Esophagus (tissue), 2 donors: ENCODE results near the gene GALNT12. TPM values are rescaled to one million over a fixed set of nuclear protein-coding genes. Genes with fewer than 3 reads are reported as not detected.

Experiments used
- H3K27ac ChIP-seq, 2 donors: one replicate each; pipeline ENCODE4 v1.5.1; 2013; ENCODE audit warnings: low read depth in 2 of 2, mild to moderate bottlenecking in 2 of 2, inconsistent platforms in 1 of 2, low read length in 1 of 2, moderate library complexity in 1 of 2
- H3K27me3 ChIP-seq, 2 donors: one replicate each; pipeline ENCODE4 v1.6.1; 2013; ENCODE audit warnings: low read length in 2 of 2, control low read depth in 1 of 2, mild to moderate bottlenecking in 1 of 2; ENCODE audit not compliant: insufficient read depth in 2 of 2, control insufficient read depth in 1 of 2
- H3K36me3 ChIP-seq, 2 donors: one replicate each; pipeline ENCODE4 v1.6.1; 2013; ENCODE audit warnings: low read length in 1 of 2; ENCODE audit not compliant: control insufficient read depth in 2 of 2, insufficient read depth in 2 of 2
- H3K4me1 ChIP-seq, 2 donors: one replicate each; pipeline ENCODE4 v1.6.1; 2013; ENCODE audit warnings: low read length in 1 of 2; ENCODE audit not compliant: control insufficient read depth in 2 of 2, insufficient read depth in 2 of 2
- H3K4me3 ChIP-seq, 2 donors: one replicate each; pipeline ENCODE4 v1.5.1; 2013; ENCODE audit warnings: low read length in 2 of 2, mild to moderate bottlenecking in 2 of 2, low read depth in 1 of 2, moderate library complexity in 1 of 2
- H3K9me3 ChIP-seq, 2 donors: one replicate each; pipeline ENCODE4 v1.6.1; 2013; ENCODE audit warnings: mild to moderate bottlenecking in 2 of 2, low read depth in 1 of 2, low read length in 1 of 2, moderate library complexity in 1 of 2; ENCODE audit not compliant: control insufficient read depth in 2 of 2, insufficient read depth in 1 of 2
- WGBS, 2 donors: extraction: QIAGEN DNeasy Blood & Tissue Kit; methylation state at CpG; one replicate each; pipeline ENCODE4 v1.1.7; 2013; 5-methylcytosine and 5-hydroxymethylcytosine counted together
- polyA plus RNA-seq, 2 donors: library from polyadenylated mRNA; stranded (reverse); fragments of 200-250 nt; gene quantifications; one replicate each; pipeline ENCODE4 v1.2.3, GENCODE V29; 2013
- donor health status: healthy with polysubstance abuse.
- donor health status: Bipolar disorder and iron deficiency.

Gene GALNT12
- polyA plus RNA-seq, 2 donors: 19.6 to 20.7 TPM

- H3K27me3 ChIP-seq: no peaks in the 10 kb centered on the region
- no peaks in the 10 kb centered on the region for H3K36me3 ChIP-seq
- 60 to 68% methylated on average over 6 of the region's 6 CpGs for WGBS, 2 donors
- no peaks in the 10 kb centered on the region for H3K4me1 ChIP-seq
- H3K9me3 ChIP-seq: no peaks in the 10 kb centered on the region
- no peak overlapping the region for H3K4me3 ChIP-seq
- peak overlapping the region in 1 of 2 donors; percentile 19 for H3K27ac ChIP-seq
Measured at GRCh38 chr9:98886691-98887229, 79.3 kb downstream of the GALNT12 start.

GRCh38 chr9:98887918-98888510 lies 80.5 kb downstream of the GALNT12 start:
- no peaks in the 10 kb centered on the region for H3K9me3 ChIP-seq
- no peaks in the 10 kb centered on the region for H3K4me1 ChIP-seq
- no peak overlapping the region for H3K4me3 ChIP-seq
- no peaks in the 10 kb centered on the region for H3K36me3 ChIP-seq
- no peaks in the 10 kb centered on the region for H3K27me3 ChIP-seq
- WGBS, 2 donors: 62 to 65% methylated on average over 6 of the region's 6 CpGs
- H3K27ac ChIP-seq: no peak overlapping the region

GRCh38 chr9:98888801-98889421 lies 81.4 kb downstream of the GALNT12 start:
- Histone ChIP-seq H3K4me1 (no peaks in the 10 kb centered on the region), H3K9me3 (no peaks in the 10 kb centered on the region), H3K4me3 (no peak overlapping the region), H3K27me3 (no peaks in the 10 kb centered on the region), H3K36me3 (no peaks in the 10 kb centered on the region), H3K27ac (no peak overlapping the region)
- 75 to 77% methylated on average over 4 of the region's 4 CpGs for WGBS, 2 donors

- H3K27ac ChIP-seq: no peak overlapping the region
- no peaks in the 10 kb centered on the region for H3K9me3 ChIP-seq
- no peaks in the 10 kb centered on the region for H3K36me3 ChIP-seq
- no peaks in the 10 kb centered on the region for H3K4me1 ChIP-seq
- H3K4me3 ChIP-seq: no peak overlapping the region
- 46 to 53% methylated on average over 7 of the region's 7 CpGs for WGBS, 2 donors
- H3K27me3 ChIP-seq: no peaks in the 10 kb centered on the region
Measured at GRCh38 chr9:98890256-98890655, 82.8 kb downstream of the GALNT12 start.

- H3K27me3 ChIP-seq: no peaks in the 10 kb centered on the region
- H3K36me3 ChIP-seq: no peaks in the 10 kb centered on the region
- H3K4me3 ChIP-seq: no peak overlapping the region
- H3K27ac ChIP-seq: no peak overlapping the region
- WGBS, 2 donors: 65 to 84% methylated on average over 1 of the region's 1 CpG
- H3K9me3 ChIP-seq: no peaks in the 10 kb centered on the region
- H3K4me1 ChIP-seq: no peaks in the 10 kb centered on the region
Measured at GRCh38 chr9:98892288-98892687, 84.8 kb downstream of the GALNT12 start.

- H3K9me3 ChIP-seq: no peaks in the 10 kb centered on the region
- H3K4me3 ChIP-seq: no peak overlapping the region
- no peaks in the 10 kb centered on the region for H3K27me3 ChIP-seq
- no peak overlapping the region for H3K27ac ChIP-seq
- H3K4me1 ChIP-seq: no peaks in the 10 kb centered on the region
- H3K36me3 ChIP-seq: no peaks in the 10 kb centered on the region
- 76 to 81% methylated on average over 4 of the region's 4 CpGs for WGBS, 2 donors
Measured at GRCh38 chr9:98892690-98893089, 85.2 kb downstream of the GALNT12 start.

- no peaks in the 10 kb centered on the region for H3K9me3 ChIP-seq
- WGBS, 2 donors: 80 to 83% methylated on average over 3 of the region's 3 CpGs
- no peaks in the 10 kb centered on the region for H3K36me3 ChIP-seq
- no peak overlapping the region for H3K4me3 ChIP-seq
- H3K4me1 ChIP-seq: no peaks in the 10 kb centered on the region
- no peaks in the 10 kb centered on the region for H3K27me3 ChIP-seq
- no peak overlapping the region for H3K27ac ChIP-seq
Measured at GRCh38 chr9:98894171-98894570, 86.7 kb downstream of the GALNT12 start.

GRCh38 chr9:98894761-98895160 lies 87.3 kb downstream of the GALNT12 start:
- Histone ChIP-seq H3K27me3 (no peaks in the 10 kb centered on the region), H3K27ac (no peak overlapping the region), H3K9me3 (no peaks in the 10 kb centered on the region), H3K36me3 (no peaks in the 10 kb centered on the region), H3K4me1 (no peaks in the 10 kb centered on the region), H3K4me3 (no peak overlapping the region)
- WGBS, 2 donors: 75 to 85% methylated on average over 3 of the region's 3 CpGs

- Histone ChIP-seq H3K36me3 (no peaks in the 10 kb centered on the region), H3K4me3 (no peak overlapping the region), H3K27me3 (no peaks in the 10 kb centered on the region), H3K9me3 (no peaks in the 10 kb centered on the region), H3K4me1 (no peaks in the 10 kb centered on the region), H3K27ac (no peak overlapping the region)
- WGBS, 2 donors: 96 to 98% methylated on average over 2 of the region's 2 CpGs
Measured at GRCh38 chr9:98896632-98897031, 89.2 kb downstream of the GALNT12 start.

- Histone ChIP-seq H3K27me3 (no peaks in the 10 kb centered on the region), H3K4me3 (no peak overlapping the region), H3K36me3 (no peaks in the 10 kb centered on the region), H3K4me1 (no peaks in the 10 kb centered on the region), H3K27ac (no peak overlapping the region), H3K9me3 (no peaks in the 10 kb centered on the region)
- WGBS, 2 donors: 40 to 44% methylated on average over 1 of the region's 1 CpG
Measured at GRCh38 chr9:98897745-98898144, 90.3 kb downstream of the GALNT12 start.
